GM06990 (cell line): Measurements from ENCODE around the gene TEDC2.

Experiments used
- DNase-seq: peaks from one replicate; pipeline ENCODE4 v3.0.0-alpha.2; 2011; ENCODE audit not compliant: insufficient read length; ENCODE audit errors: extremely low read depth
- H3K27me3 ChIP-seq: replicated peaks from 2 replicates; pipeline ENCODE4 v1.6.0; 2011; ENCODE audit warnings: low read length; ENCODE audit not compliant: control insufficient read depth, insufficient read depth
- H3K36me3 ChIP-seq: 2 replicates; pipeline ENCODE4 v1.5.1; 2011; ENCODE audit warnings: low read length; ENCODE audit not compliant: control insufficient read depth, insufficient read depth
- H3K4me3 ChIP-seq: replicated peaks from 2 replicates; pipeline ENCODE4 v1.5.1; 2011; ENCODE audit warnings: low read depth, mild to moderate bottlenecking, control low read depth, low read length
- CTCF ChIP-seq: IDR thresholded peaks from 2 replicates; pipeline ENCODE4 v1.5.1; 2011; ENCODE audit warnings: low read length, control low read depth, mild to moderate bottlenecking, inconsistent platforms; ENCODE audit not compliant: insufficient read depth, poor library complexity, severe bottlenecking

The TEDC2 gene

GRCh38 chr16:2466667-2467527 lies 7.0 kb downstream of the TEDC2 start:
- Histone ChIP-seq H3K27me3 (no peaks in the 10 kb centered on the region; the same call in 1 of the 2 replicates), H3K4me3 (peak overlapping the region; percentile 61; the same call in 1 of the 2 replicates), H3K36me3 (no peaks in the 10 kb centered on the region)
- TF ChIP-seq CTCF = no peak
- DNase-seq = no peak

GRCh38 chr16:2467528-2468232 lies 7.8 kb downstream of the TEDC2 start:
- no peaks in the 10 kb centered on the region; the same call in 1 of the 2 replicates for H3K27me3 ChIP-seq
- no peaks in the 10 kb centered on the region for H3K36me3 ChIP-seq
- H3K4me3 ChIP-seq = peak overlapping the region; percentile 61
- TF ChIP-seq CTCF = no peak
- peak; percentile 57 for DNase-seq

GRCh38 chr16:2468233-2468724 lies 8.4 kb downstream of the TEDC2 start:
- no peak for DNase-seq
- no peaks in the 10 kb centered on the region for H3K36me3 ChIP-seq
- no peak for TF ChIP-seq CTCF
- H3K27me3 ChIP-seq = no peaks in the 10 kb centered on the region; the same call in 1 of the 2 replicates
- peak overlapping the region; percentile 61 for H3K4me3 ChIP-seq

- TF ChIP-seq CTCF = no peak
- peak; percentile 72 for DNase-seq
- Histone ChIP-seq H3K36me3 (no peaks in the 10 kb centered on the region), H3K4me3 (peak overlapping the region; percentile 61), H3K27me3 (no peaks in the 10 kb centered on the region; the same call in 1 of the 2 replicates)
These were observed 9.0 kb downstream of the TEDC2 start for GRCh38 chr16:2468725-2469398.

- Histone ChIP-seq H3K36me3 (no peaks in the 10 kb centered on the region), H3K4me3 (no peak overlapping the region), H3K27me3 (no peaks in the 10 kb centered on the region; the same call in 1 of the 2 replicates)
- DNase-seq = no peak
- no peak for TF ChIP-seq CTCF
These were observed 9.7 kb downstream of the TEDC2 start for GRCh38 chr16:2469399-2470233.
